Activated naive CD4-positive, alpha-beta T cell treated with anti-CD3 and anti-CD28 coated beads, Interleukin-2, amount 50 U/mL, for 72 hours (primary cell): Measurements from ENCODE around the gene MAGEF1. TPM values are rescaled to one million over a fixed set of nuclear protein-coding genes. Genes with fewer than 3 reads are reported as not detected.

Source experiments
- ATAC-seq, 2 donors: fragments of 150-1000 bp; cut with Tn5 transposase; 2 replicates each; pipeline ENCODE4 v1.10.0; 2021; ENCODE audit warnings: mild to moderate bottlenecking in 2 of 2, moderate library complexity in 2 of 2
- DNase-seq, 2 donors: peaks; one replicate each; pipeline ENCODE4 v3.0.0; 2021 to 2022; ENCODE audit warnings: low spot score in 2 of 2
- H3K27ac Mint-ChIP-seq, 2 donors: one replicate each; pipeline ENCODE4 v1.8.0; 2022; ENCODE audit warnings: mild to moderate bottlenecking in 2 of 2, mixed read lengths in 2 of 2
- H3K36me3 Mint-ChIP-seq, 2 donors: one replicate each; pipeline ENCODE4 v1.8.0; 2022; ENCODE audit warnings: mixed read lengths in 2 of 2
- H3K9me3 Mint-ChIP-seq, 2 donors: one replicate each; pipeline ENCODE4 v1.8.0; 2022; ENCODE audit warnings: mixed read lengths in 2 of 2
- total RNA-seq, 2 donors: library from RNA; stranded (reverse); gene quantifications; one replicate each; pipeline ENCODE4 v1.2.3, GENCODE V29; 2022

MAGEF1 gene
- total RNA-seq, 2 donors from 2014 or later, result 5.3 to 15.7 TPM

- ATAC-seq, result no peak
- no peaks in the 10 kb centered on the region for H3K9me3 Mint-ChIP-seq
Observed at GRCh38 chr3:184685646-184686045, 26.2 kb downstream of the MAGEF1 start.

GRCh38 chr3:184685055-184685454 is 26.8 kb downstream of the MAGEF1 start:
- Mint-ChIP-seq H3K36me3 (no peaks in the 10 kb centered on the region), H3K27ac (no peak overlapping the region), H3K9me3 (no peaks in the 10 kb centered on the region)
- ATAC-seq, result no peak
- no peak for DNase-seq

More at GRCh38 chr3:184685646-184686045, 26.2 kb downstream of the MAGEF1 start:
- no peak for DNase-seq
- no peaks in the 10 kb centered on the region for H3K36me3 Mint-ChIP-seq
- no peak overlapping the region for H3K27ac Mint-ChIP-seq

GRCh38 chr3:184683900-184684560 is 27.8 kb downstream of the MAGEF1 start:
- DNase-seq (no peak), ATAC-seq (no peak)
- Mint-ChIP-seq H3K27ac (no peak overlapping the region), H3K9me3 (no peaks in the 10 kb centered on the region), H3K36me3 (no peaks in the 10 kb centered on the region)

GRCh38 chr3:184683234-184683633 is 28.6 kb downstream of the MAGEF1 start:
- Mint-ChIP-seq H3K27ac (no peak overlapping the region), H3K9me3 (no peaks in the 10 kb centered on the region), H3K36me3 (no peaks in the 10 kb centered on the region)
- DNase-seq, result no peak
- no peak for ATAC-seq

GRCh38 chr3:184682671-184683070 is 29.2 kb downstream of the MAGEF1 start:
- Mint-ChIP-seq H3K27ac (no peak overlapping the region), H3K9me3 (no peaks in the 10 kb centered on the region), H3K36me3 (no peaks in the 10 kb centered on the region)
- DNase-seq (no peak), ATAC-seq (no peak)

GRCh38 chr3:184680385-184681345 is 31.2 kb downstream of the MAGEF1 start:
- Mint-ChIP-seq H3K27ac (no peak overlapping the region), H3K9me3 (no peaks in the 10 kb centered on the region), H3K36me3 (no peaks in the 10 kb centered on the region)
- ATAC-seq (no peak), DNase-seq (no peak)

GRCh38 chr3:184679056-184679816 is 32.6 kb downstream of the MAGEF1 start:
- H3K9me3 Mint-ChIP-seq, result no peaks in the 10 kb centered on the region
- DNase-seq, result no peak
- no peak for ATAC-seq
- H3K36me3 Mint-ChIP-seq, result no peaks in the 10 kb centered on the region
- no peak overlapping the region for H3K27ac Mint-ChIP-seq

GRCh38 chr3:184678317-184679055 is 33.4 kb downstream of the MAGEF1 start:
- Mint-ChIP-seq H3K9me3 (no peaks in the 10 kb centered on the region), H3K27ac (no peak overlapping the region), H3K36me3 (no peaks in the 10 kb centered on the region)
- DNase-seq (no peak), ATAC-seq (no peak)

- no peak for ATAC-seq
- DNase-seq, result no peak
Observed at GRCh38 chr3:184677344-184678316, 34.2 kb downstream of the MAGEF1 start.

GRCh38 chr3:184676927-184677326 is 34.9 kb downstream of the MAGEF1 start:
- DNase-seq, result no peak
- Mint-ChIP-seq H3K27ac (no peak overlapping the region), H3K36me3 (no peaks in the 10 kb centered on the region), H3K9me3 (no peaks in the 10 kb centered on the region)
- ATAC-seq, result no peak

More at GRCh38 chr3:184677344-184678316, 34.2 kb downstream of the MAGEF1 start:
- Mint-ChIP-seq H3K9me3 (no peaks in the 10 kb centered on the region), H3K36me3 (no peaks in the 10 kb centered on the region), H3K27ac (no peak overlapping the region)

GRCh38 chr3:184674626-184675025 is 37.2 kb downstream of the MAGEF1 start:
- no peak for DNase-seq
- H3K9me3 Mint-ChIP-seq, result no peaks in the 10 kb centered on the region
- no peak for ATAC-seq
- no peak overlapping the region for H3K27ac Mint-ChIP-seq
- H3K36me3 Mint-ChIP-seq, result no peaks in the 10 kb centered on the region

- no peaks in the 10 kb centered on the region for H3K9me3 Mint-ChIP-seq
- DNase-seq, result no peak
Observed at GRCh38 chr3:184672977-184673870, 38.6 kb downstream of the MAGEF1 start.

GRCh38 chr3:184672335-184672734 is 39.5 kb downstream of the MAGEF1 start:
- no peak for ATAC-seq
- peak overlapping the region in 1 of 2 donors; percentile 40 for H3K27ac Mint-ChIP-seq

More at GRCh38 chr3:184672977-184673870, 38.6 kb downstream of the MAGEF1 start:
- Mint-ChIP-seq H3K36me3 (no peaks in the 10 kb centered on the region), H3K27ac (peak overlapping the region in 1 of 2 donors; percentile 40)
- no peak for ATAC-seq

GRCh38 chr3:184670091-184670602 is 41.7 kb downstream of the MAGEF1 start:
- ATAC-seq (no peak), DNase-seq (no peak)
- Mint-ChIP-seq H3K36me3 (no peaks in the 10 kb centered on the region), H3K27ac (peak overlapping the region in 1 of 2 donors; percentile 46), H3K9me3 (no peaks in the 10 kb centered on the region)

More at GRCh38 chr3:184672335-184672734, 39.5 kb downstream of the MAGEF1 start:
- Mint-ChIP-seq H3K36me3 (no peaks in the 10 kb centered on the region), H3K9me3 (no peaks in the 10 kb centered on the region)
- no peak for DNase-seq
